MCF 10A (cell line): ENCODE data around the gene ANKRD6. TPM values are rescaled to one million over a fixed set of nuclear protein-coding genes. Genes with fewer than 3 reads are reported as not detected.

ENCODE experiments used
- BruUV-seq: library from RNA; stranded (reverse); fragments of 400-500 nt; replicated peaks from 2 replicates; lab custom pipeline; 2021; lab: Mats Ljungman, UMichigan
- CTCF ChIA-PET: fragments of 300-600 bp; sonication (Branson Sonifier 250); formaldehyde crosslinking; extraction: SDS; loops from one replicate; lab custom pipeline; 2021; ENCODE audit warnings: antibody characterized with exemption, inconsistent platforms; lab: Yijun Ruan, JAX
- POLR2A ChIA-PET: fragments of 300-600, 350-650 bp; sonication (Branson Sonifier 250); formaldehyde crosslinking; extraction: SDS; loops from one replicate; lab custom pipeline; 2020; ENCODE audit warnings: antibody characterized with exemption, inconsistent platforms; lab: Yijun Ruan, JAX
- DNase-seq: peaks from one replicate; pipeline ENCODE4 v3.0.0-alpha.2; 2018; ENCODE audit not compliant: unreplicated experiment
- H3K27ac Mint-ChIP-seq: one replicate; pipeline ENCODE4 v1.8.0; 2022; ENCODE audit warnings: mild to moderate bottlenecking, low read depth, mixed read lengths; ENCODE audit not compliant: unreplicated experiment
- H3K27me3 Mint-ChIP-seq: one replicate; pipeline ENCODE4 v1.8.0; 2022; ENCODE audit warnings: mixed read lengths; ENCODE audit not compliant: insufficient read depth, unreplicated experiment
- H3K36me3 Mint-ChIP-seq: one replicate; pipeline ENCODE4 v1.8.0; 2022; ENCODE audit warnings: mild to moderate bottlenecking, moderate library complexity, mixed read lengths; ENCODE audit not compliant: insufficient read depth, unreplicated experiment
- H3K4me1 Mint-ChIP-seq: one replicate; pipeline ENCODE4 v1.8.0; 2022; ENCODE audit warnings: mixed read lengths; ENCODE audit not compliant: insufficient read depth, unreplicated experiment
- H3K4me3 Mint-ChIP-seq: one replicate; pipeline ENCODE4 v1.8.0; 2022; ENCODE audit warnings: mild to moderate bottlenecking, moderate library complexity, mixed read lengths; ENCODE audit not compliant: unreplicated experiment
- H3K9me3 Mint-ChIP-seq: one replicate; pipeline ENCODE4 v1.8.0; 2022; ENCODE audit warnings: mixed read lengths; ENCODE audit not compliant: unreplicated experiment
- CTCF ChIP-seq: fragments of 200-600 bp; IDR thresholded peaks from one replicate; pipeline ENCODE4 v1.8.0; 2022; ENCODE audit warnings: antibody characterized with exemption, mild to moderate bottlenecking; ENCODE audit not compliant: unreplicated experiment
- intact Hi-C: fragments of 100-400 bp; cut with micrococcal nuclease; formaldehyde crosslinking; loops from 2 replicates; pipeline ENCODE4 v1.14.1; 2022
- total RNA-seq: library from RNA; stranded (reverse); gene quantifications from 2 replicates; pipeline ENCODE4 v1.2.3, GENCODE V29; 2022

Gene ANKRD6
- total RNA-seq, 1 experiment from 2014 or later: 2.1 TPM

- peaks cover 89% of the 10 kb centered on the region for H3K27me3 Mint-ChIP-seq
- BruUV-seq: no TSS peak
Measured at GRCh38 chr6:89559487-89559886, 126.5 kb downstream of the ANKRD6 start.

GRCh38 chr6:89562093-89562973 is 129.4 kb downstream of the ANKRD6 start:
- peaks cover 2% of the 10 kb centered on the region for H3K9me3 Mint-ChIP-seq
- no peak overlapping the region for H3K27ac Mint-ChIP-seq
- no peaks in the 10 kb centered on the region for H3K4me1 Mint-ChIP-seq
- intact Hi-C loops: no loop called here
- BruUV-seq: no TSS peak
- ChIA-PET POLR2A (no interaction called here), CTCF (interaction anchor here (0.5 to 1.5 kb wide), 4 partner anchors 19 to 397 kb away, joined by 3 to 6 read pairs (median 6); no protein-coding TSS in a partner anchor)
- H3K27me3 Mint-ChIP-seq: peaks cover 89% of the 10 kb centered on the region
- TF ChIP-seq CTCF: no peak
- no peak for DNase-seq
- H3K4me3 Mint-ChIP-seq: no peak overlapping the region
- no peaks in the 10 kb centered on the region for H3K36me3 Mint-ChIP-seq

More at GRCh38 chr6:89559487-89559886, 126.5 kb downstream of the ANKRD6 start:
- no peaks in the 10 kb centered on the region for H3K4me1 Mint-ChIP-seq
- intact Hi-C loops: no loop called here
- peaks cover 9% of the 10 kb centered on the region for H3K9me3 Mint-ChIP-seq
- POLR2A ChIA-PET: no interaction called here
- no peaks in the 10 kb centered on the region for H3K36me3 Mint-ChIP-seq
- H3K27ac Mint-ChIP-seq: no peak overlapping the region
- H3K4me3 Mint-ChIP-seq: no peak overlapping the region
- no peak for TF ChIP-seq CTCF
- DNase-seq: peak; percentile 30
- CTCF ChIA-PET: no interaction called here

GRCh38 chr6:89563866-89564265 is 130.9 kb downstream of the ANKRD6 start:
- Mint-ChIP-seq H3K4me3 (no peak overlapping the region), H3K27ac (no peak overlapping the region), H3K9me3 (no peaks in the 10 kb centered on the region), H3K27me3 (peaks cover 83% of the 10 kb centered on the region), H3K4me1 (no peaks in the 10 kb centered on the region), H3K36me3 (no peaks in the 10 kb centered on the region)
- no peak for DNase-seq
- ChIA-PET CTCF (no interaction called here), POLR2A (no interaction called here)
- no TSS peak for BruUV-seq
- intact Hi-C loops: no loop called here
- TF ChIP-seq CTCF: no peak

GRCh38 chr6:89564752-89565427 is 131.9 kb downstream of the ANKRD6 start:
- TF ChIP-seq CTCF: no peak
- POLR2A ChIA-PET: no interaction called here
- DNase-seq: no peak
- no TSS peak for BruUV-seq
- Mint-ChIP-seq H3K36me3 (no peaks in the 10 kb centered on the region), H3K27ac (no peak overlapping the region), H3K27me3 (peaks cover 74% of the 10 kb centered on the region), H3K9me3 (no peaks in the 10 kb centered on the region), H3K4me1 (no peaks in the 10 kb centered on the region), H3K4me3 (no peak overlapping the region)
- intact Hi-C loops: no loop called here
- CTCF ChIA-PET: interaction anchor here (0.6 kb wide), 1 partner anchor 168 kb away, joined by 3 read pairs; no protein-coding TSS in a partner anchor
